Measurements from ENCODE around the gene SAMSN1. TPM values are rescaled to one million over a fixed set of nuclear protein-coding genes. Genes with fewer than 3 reads are reported as not detected.

Gene SAMSN1
- polyA plus RNA-seq, 1 experiment, result not detected

GRCh38 chr21:14572204-14572780 is 26.2 kb upstream of the SAMSN1 start:
- Histone ChIP-seq H3K27me3 (ENCODE audit: control insufficient read depth, insufficient read depth, low read length) (no peaks in the 10 kb centered on the region), H3K4me3 (ENCODE audit: low read depth, low read length) (no peak overlapping the region), H3K36me3 (ENCODE audit: control insufficient read depth, insufficient read depth, low read length) (no peaks in the 10 kb centered on the region)
- CTCF ChIA-PET, result no interaction called here
- POLR2A ChIA-PET, result no interaction called here
- TF ChIP-seq, protein P1, sequence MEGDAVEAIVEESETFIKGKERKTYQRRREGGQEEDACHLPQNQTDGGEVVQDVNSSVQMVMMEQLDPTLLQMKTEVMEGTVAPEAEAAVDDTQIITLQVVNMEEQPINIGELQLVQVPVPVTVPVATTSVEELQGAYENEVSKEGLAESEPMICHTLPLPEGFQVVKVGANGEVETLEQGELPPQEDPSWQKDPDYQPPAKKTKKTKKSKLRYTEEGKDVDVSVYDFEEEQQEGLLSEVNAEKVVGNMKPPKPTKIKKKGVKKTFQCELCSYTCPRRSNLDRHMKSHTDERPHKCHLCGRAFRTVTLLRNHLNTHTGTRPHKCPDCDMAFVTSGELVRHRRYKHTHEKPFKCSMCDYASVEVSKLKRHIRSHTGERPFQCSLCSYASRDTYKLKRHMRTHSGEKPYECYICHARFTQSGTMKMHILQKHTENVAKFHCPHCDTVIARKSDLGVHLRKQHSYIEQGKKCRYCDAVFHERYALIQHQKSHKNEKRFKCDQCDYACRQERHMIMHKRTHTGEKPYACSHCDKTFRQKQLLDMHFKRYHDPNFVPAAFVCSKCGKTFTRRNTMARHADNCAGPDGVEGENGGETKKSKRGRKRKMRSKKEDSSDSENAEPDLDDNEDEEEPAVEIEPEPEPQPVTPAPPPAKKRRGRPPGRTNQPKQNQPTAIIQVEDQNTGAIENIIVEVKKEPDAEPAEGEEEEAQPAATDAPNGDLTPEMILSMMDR (IDR thresholded peaks at IDR 0.05; ENCODE audit: insufficient read depth, low read depth, low read length), result no peak
- no peak for DNase-seq (ENCODE audit: low read depth)

DNA sequence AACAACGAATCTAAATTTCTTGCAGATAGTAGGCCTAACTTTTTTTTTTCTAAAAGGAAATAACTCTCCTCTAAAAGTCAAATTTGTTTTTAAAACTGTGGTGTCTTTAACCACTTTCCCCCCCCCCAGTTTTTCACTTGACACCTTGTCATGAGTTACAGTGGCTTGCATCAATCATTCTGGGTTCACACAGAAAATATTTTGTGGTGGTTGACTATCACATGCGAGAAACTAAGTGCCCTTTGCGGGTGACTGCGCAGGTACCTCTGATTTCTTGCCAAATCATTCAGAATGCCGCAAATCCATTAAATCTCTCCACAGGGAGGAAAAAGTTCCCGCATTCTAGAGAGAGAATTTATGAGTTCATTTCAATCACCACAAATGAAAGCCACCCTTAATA is 23.8 kb upstream of the SAMSN1 start:
- TF ChIP-seq, protein P1 (IDR thresholded peaks at IDR 0.05; ENCODE audit: insufficient read depth, low read depth, low read length), result no peak
- Histone ChIP-seq H3K27me3 (ENCODE audit: control insufficient read depth, insufficient read depth, low read length) (no peaks in the 10 kb centered on the region), H3K36me3 (ENCODE audit: control insufficient read depth, insufficient read depth, low read length) (no peaks in the 10 kb centered on the region), H3K4me3 (ENCODE audit: low read depth, low read length) (no peak overlapping the region)
- ChIA-PET POLR2A (no interaction called here), CTCF (no interaction called here)
- no peak for DNase-seq (ENCODE audit: low read depth)

- Histone ChIP-seq H3K36me3 (ENCODE audit: control insufficient read depth, insufficient read depth, low read length) (no peaks in the 10 kb centered on the region), H3K4me3 (ENCODE audit: low read depth, low read length) (no peak overlapping the region), H3K27me3 (ENCODE audit: control insufficient read depth, insufficient read depth, low read length) (no peaks in the 10 kb centered on the region)
- ChIA-PET CTCF (no interaction called here), POLR2A (no interaction called here)
- TF ChIP-seq, protein P1 (IDR thresholded peaks at IDR 0.05; ENCODE audit: insufficient read depth, low read depth, low read length), result no peak
- no peak for DNase-seq (ENCODE audit: low read depth)
Observed at GRCh38 chr21:14569026-14569621, 23.0 kb upstream of the SAMSN1 start.

- no peak for DNase-seq (ENCODE audit: low read depth)
- ChIA-PET POLR2A (no interaction called here), CTCF (no interaction called here)
Observed at GRCh38 chr21:14567331-14568279, 21.5 kb upstream of the SAMSN1 start.

GRCh38 chr21:14566894-14567293 is 20.8 kb upstream of the SAMSN1 start:
- H3K36me3 ChIP-seq (ENCODE audit: control insufficient read depth, insufficient read depth, low read length), result no peaks in the 10 kb centered on the region
- DNase-seq (ENCODE audit: low read depth), result no peak
- ChIA-PET CTCF (no interaction called here), POLR2A (no interaction called here)
- TF ChIP-seq, protein P1 (IDR thresholded peaks at IDR 0.05; ENCODE audit: insufficient read depth, low read depth, low read length), result no peak
- no peaks in the 10 kb centered on the region for H3K27me3 ChIP-seq (ENCODE audit: control insufficient read depth, insufficient read depth, low read length)
- no peak overlapping the region for H3K4me3 ChIP-seq (ENCODE audit: low read depth, low read length)

More at GRCh38 chr21:14567331-14568279, 21.5 kb upstream of the SAMSN1 start:
- no peaks in the 10 kb centered on the region for H3K27me3 ChIP-seq (ENCODE audit: control insufficient read depth, insufficient read depth, low read length)
- TF ChIP-seq, protein P1 (IDR thresholded peaks at IDR 0.05; ENCODE audit: insufficient read depth, low read depth, low read length), result no peak
- H3K36me3 ChIP-seq (ENCODE audit: control insufficient read depth, insufficient read depth, low read length), result no peaks in the 10 kb centered on the region
- no peak overlapping the region for H3K4me3 ChIP-seq (ENCODE audit: low read depth, low read length)
